K562 treated with DMSO at 1 percent for 24 hours (cell line): Measurements from ENCODE around the gene CNPY4. TPM values are rescaled to one million over a fixed set of nuclear protein-coding genes. Genes with fewer than 3 reads are reported as not detected.

Experiments
- total RNA-seq: library from RNA; unstranded; fragments of 300-600 nt; gene quantifications from 2 replicates; pipeline ENCODE4 v1.2.3, GENCODE V29; 2022; ENCODE audit warnings: low read depth; ENCODE audit not compliant: insufficient read depth

The CNPY4 gene
- 8.4 and 10.7 TPM in 2 replicates for total RNA-seq

GRCh38 chr7:100119072-100119969 is at the start of gene CNPY4, which contains the start of gene TAF6:
Gene CNPY4 (plus strand): TSS chr7:100119634. CDS start chr7:100119745, 111 bp downstream.
Gene TAF6 (minus strand): TSS chr7:100119358. CDS start chr7:100114209, 5,149 bp downstream.

GRCh38 chr7:100081535-100082102 is 37.8 kb upstream of the CNPY4 start, which contains the start of gene ZNF3:
Gene ZNF3 (minus strand): TSS chr7:100081723. CDS start chr7:100077357, 4,366 bp downstream.

GRCh38 chr7:100088621-100089457 is 30.6 kb upstream of the CNPY4 start, which contains the start of gene COPS6:
Gene COPS6 (plus strand): TSS chr7:100088969. CDS start chr7:100088991, 22 bp downstream.

GRCh38 chr7:100101016-100101862 is 18.2 kb upstream of the CNPY4 start, which contains the start of the genes AP4M1 and MCM7:
Gene AP4M1 (plus strand): TSS chr7:100101643. CDS start chr7:100101715, 72 bp downstream.
Gene MCM7 (minus strand): TSS chr7:100101397. CDS start chr7:100101294, 103 bp downstream.

GRCh38 chr7:100126931-100127865 is 7.8 kb downstream of the CNPY4 start, which contains the start of gene MBLAC1:
Gene MBLAC1 (plus strand): TSS chr7:100126967. CDS start chr7:100127396, 429 bp downstream.

GRCh38 chr7:100148559-100149328 is 29.3 kb downstream of the CNPY4 start, which contains the start of gene LAMTOR4:
Gene LAMTOR4 (plus strand): TSS chr7:100148918. CDS start chr7:100148973, 55 bp downstream.

GRCh38 chr7:100158229-100159098 is 39.0 kb downstream of the CNPY4 start, which contains the start of gene TRAPPC14:
Gene TRAPPC14 (minus strand): TSS chr7:100158723. CDS start chr7:100158499, 224 bp downstream.

Other genes starting within 250 kb of the CNPY4 start
- gene OR2AE1, start 242.6 kb upstream of the CNPY4 start, total RNA-seq: not detected in 2 replicates
- gene TRIM4, start 200.1 kb upstream of the CNPY4 start, total RNA-seq: 37.2 and 40.7 TPM in 2 replicates
- gene GJC3, start 190.0 kb upstream of the CNPY4 start, total RNA-seq: 1.0 TPM in 1 of 2 replicates, not detected in the other
- gene AZGP1, start 143.6 kb upstream of the CNPY4 start, total RNA-seq: not detected in 2 replicates
- gene ZKSCAN1, start 104.0 kb upstream of the CNPY4 start, total RNA-seq: 15.3 and 16.6 TPM in 2 replicates
- gene ZSCAN21, start 69.9 kb upstream of the CNPY4 start, total RNA-seq: 13.1 and 17.1 TPM in 2 replicates
- gene ZNF3, start 37.9 kb upstream of the CNPY4 start, total RNA-seq: 25.3 and 28.5 TPM in 2 replicates
- gene COPS6, start 30.7 kb upstream of the CNPY4 start, total RNA-seq: 181 and 186 TPM in 2 replicates
- 443 and 494 TPM in 2 replicates for gene MCM7, start 18.2 kb upstream of the CNPY4 start, total RNA-seq
- 20.7 and 22.2 TPM in 2 replicates for gene AP4M1, start 18.0 kb upstream of the CNPY4 start, total RNA-seq
- 108 and 127 TPM in 2 replicates for gene TAF6, start 276 bp upstream of the CNPY4 start, total RNA-seq
- gene MBLAC1, start 7.3 kb downstream of the CNPY4 start, total RNA-seq: 5.3 and 5.6 TPM in 2 replicates
- gene LAMTOR4, start 29.3 kb downstream of the CNPY4 start, total RNA-seq: 355 and 415 TPM in 2 replicates
- 47.1 and 49.6 TPM in 2 replicates for gene TRAPPC14, start 39.1 kb downstream of the CNPY4 start, total RNA-seq
- gene GAL3ST4, start 49.0 kb downstream of the CNPY4 start, total RNA-seq: 3.5 and 4.9 TPM in 2 replicates
- gene GPC2, start 57.7 kb downstream of the CNPY4 start, total RNA-seq: 3.2 and 4.3 TPM in 2 replicates
- 6.8 and 7.3 TPM in 2 replicates for gene STAG3, start 58.3 kb downstream of the CNPY4 start, total RNA-seq
- gene PVRIG, start 100.3 kb downstream of the CNPY4 start, total RNA-seq: not detected in 2 replicates
- gene SPDYE3, start 188.1 kb downstream of the CNPY4 start, total RNA-seq: 4.1 and 4.3 TPM in 2 replicates
- gene PILRB, start 238.5 kb downstream of the CNPY4 start, total RNA-seq: 29.5 and 32.4 TPM in 2 replicates